Inferior parietal cortex (tissue), 1 donor: ENCODE measurements around the gene CZIB.
A peak's percentile ranks its signal among the peaks of the same experiment; 100 is the strongest.

Source experiments
- DNase-seq: peaks from one replicate; pipeline ENCODE4 v3.0.0-alpha.2; 2016; ENCODE audit errors: extremely low spot score

CZIB gene

GRCh38 chr1:53220171-53220961 lies at the start of gene CZIB:
Gene CZIB, minus strand, starts transcription at chr1:53220634. Its CDS starts 59 bp downstream, at chr1:53220575.
- DNase-seq: peak; percentile 90

GRCh38 chr1:53270107-53270506 lies 49.7 kb upstream of the CZIB start:
- no peak for DNase-seq

GRCh38 chr1:53267761-53268160 lies 47.3 kb upstream of the CZIB start:
- no peak for DNase-seq

GRCh38 chr1:53266038-53266437 lies 45.6 kb upstream of the CZIB start:
- no peak for DNase-seq

- no peak for DNase-seq
These were observed 45.1 kb upstream of the CZIB start for GRCh38 chr1:53265581-53265980.

- no peak for DNase-seq
These were observed 43.6 kb upstream of the CZIB start for GRCh38 chr1:53264048-53264447.

- DNase-seq: no peak
These were observed 41.6 kb upstream of the CZIB start for GRCh38 chr1:53262000-53262399.

GRCh38 chr1:53260631-53261247 lies 40.3 kb upstream of the CZIB start:
- DNase-seq: no peak

- DNase-seq: no peak
These were observed 39.5 kb upstream of the CZIB start for GRCh38 chr1:53259932-53260331.

GRCh38 chr1:53258216-53258615 lies 37.8 kb upstream of the CZIB start:
- DNase-seq: no peak

GRCh38 chr1:53257454-53258081 lies 37.1 kb upstream of the CZIB start:
- DNase-seq: no peak

- no peak for DNase-seq
These were observed 36.3 kb upstream of the CZIB start for GRCh38 chr1:53256511-53257453.

- DNase-seq: no peak
These were observed 34.6 kb upstream of the CZIB start for GRCh38 chr1:53255031-53255430.

- DNase-seq: no peak
These were observed 33.7 kb upstream of the CZIB start for GRCh38 chr1:53254011-53254640.

GRCh38 chr1:53250325-53250724 lies 29.9 kb upstream of the CZIB start:
- DNase-seq: no peak

- no peak for DNase-seq
These were observed 29.3 kb upstream of the CZIB start for GRCh38 chr1:53249706-53250105.

- DNase-seq: no peak
These were observed 26.1 kb upstream of the CZIB start for GRCh38 chr1:53246261-53247134.

- DNase-seq: no peak
These were observed 23.7 kb upstream of the CZIB start for GRCh38 chr1:53244141-53244540.

- DNase-seq: no peak
These were observed 21.9 kb upstream of the CZIB start for GRCh38 chr1:53242381-53242780.

GRCh38 chr1:53241828-53242227 lies 21.4 kb upstream of the CZIB start:
- no peak for DNase-seq
